SK-N-SH (cell line): ENCODE data around the gene RNF19B. TPM values are rescaled to one million over a fixed set of nuclear protein-coding genes. Genes with fewer than 3 reads are reported as not detected.

Source experiments
- CTCF ChIA-PET: fragments of 300-600, 350-600 bp; formaldehyde crosslinking; extraction: SDS; loops from one replicate; lab custom pipeline; 2021; lab: Yijun Ruan, JAX
- POLR2A ChIA-PET: fragments of 350-600 bp; sonication (Branson Sonifier 250); formaldehyde crosslinking; extraction: SDS; loops from one replicate; lab custom pipeline; 2020; ENCODE audit warnings: antibody characterized with exemption, inconsistent platforms; lab: Yijun Ruan, JAX
- DNase-seq: peaks from one replicate; pipeline ENCODE4 v3.0.0; 2012
- H2AFZ ChIP-seq: fragments of 200-600 bp; sonication (generic); 2 replicates; pipeline ENCODE4 v1.8.1; 2016; ENCODE audit warnings: antibody characterized with exemption, mild to moderate bottlenecking, low read depth
- H3F3A ChIP-seq: fragments of 200-600 bp; sonication (generic); replicated peaks from 2 replicates; pipeline ENCODE3; 2016; ENCODE audit warnings: antibody characterized with exemption, mild to moderate bottlenecking; ENCODE audit not compliant: insufficient read depth
- H3K27ac ChIP-seq, 2 experiments: fragments of 200-500 bp in 1 of 2; fragments of 200-600 bp in 1 of 2; sonication (Bioruptor generic) in 1 of 2; sonication (generic), shearing (Covaris generic) in 1 of 2; 2 replicates each; pipeline versions ENCODE4 v1.5.1 to v1.6.1; 2014 to 2016; ENCODE audit warnings: low read depth in 2 of 2, inconsistent platforms in 1 of 2, low read length in 1 of 2, mild to moderate bottlenecking in 1 of 2, mixed read lengths in 1 of 2
- H3K27me3 ChIP-seq: fragments of 200-600 bp; sonication (generic), shearing (Covaris generic); 2 replicates; pipeline ENCODE4 v1.6.1; 2016; ENCODE audit warnings: mixed run types; ENCODE audit not compliant: insufficient read depth
- H3K36me3 ChIP-seq, 2 experiments: fragments of 200-500 bp in 1 of 2; fragments of 200-600 bp in 1 of 2; sonication (Bioruptor generic) in 1 of 2; sonication (generic) in 1 of 2; replicated peaks in 1 of 2; 2 replicates each; pipeline versions ENCODE3 to v1.5.1; 2014 to 2016; ENCODE audit warnings: low read length in 1 of 2, mild to moderate bottlenecking in 1 of 2; ENCODE audit not compliant: insufficient read depth in 2 of 2, control insufficient read depth in 1 of 2
- H3K4me1 ChIP-seq, 2 experiments: fragments of 200-500 bp in 1 of 2; fragments of 200-600 bp in 1 of 2; sonication (Bioruptor generic) in 1 of 2; sonication (generic), shearing (Covaris generic) in 1 of 2; 2 replicates each; pipeline versions ENCODE4 v1.5.1 to v1.6.1; 2014 to 2016; ENCODE audit warnings: low read depth in 1 of 2, low read length in 1 of 2, mixed run types in 1 of 2; ENCODE audit not compliant: insufficient read depth in 2 of 2, control insufficient read depth in 1 of 2
- H3K4me2 ChIP-seq: fragments of 200-600 bp; sonication (generic), shearing (Covaris generic); 2 replicates; pipeline ENCODE4 v1.6.1; 2017; ENCODE audit warnings: mixed run types
- H3K4me3 ChIP-seq, 2 experiments: fragments of 200-500 bp in 1 of 2; fragments of 200-600 bp in 1 of 2; sonication (Bioruptor generic) in 1 of 2; sonication (generic), shearing (Covaris generic) in 1 of 2; 2 replicates each; pipeline versions ENCODE4 v1.5.1 to v1.8.1; 2014 to 2016; ENCODE audit warnings: low read depth in 2 of 2, inconsistent platforms in 1 of 2, low read length in 1 of 2, mild to moderate bottlenecking in 1 of 2, mixed read lengths in 1 of 2, moderate library complexity in 1 of 2
- H3K79me2 ChIP-seq: fragments of 200-600 bp; sonication (generic); 2 replicates; pipeline ENCODE4 v1.8.1; 2017; ENCODE audit warnings: mild to moderate bottlenecking; ENCODE audit not compliant: insufficient read depth
- H3K9ac ChIP-seq: fragments of 200-600 bp; sonication (generic); 2 replicates; pipeline ENCODE4 v1.6.1; 2017; ENCODE audit warnings: mixed run types
- H3K9me2 ChIP-seq: fragments of 200-600 bp; sonication (generic); 2 replicates; pipeline ENCODE4 v1.6.1; 2017; ENCODE audit warnings: mixed run types
- H3K9me3 ChIP-seq: fragments of 200-600 bp; sonication (generic); 2 replicates; pipeline ENCODE4 v1.6.1; 2017; ENCODE audit warnings: mixed run types, mild to moderate bottlenecking, moderate library complexity
- H4K20me1 ChIP-seq: fragments of 200-600 bp; sonication (generic); 2 replicates; pipeline ENCODE4 v1.6.1; 2017; ENCODE audit warnings: mild to moderate bottlenecking, mixed run types; ENCODE audit not compliant: insufficient read depth
- CHD2 ChIP-seq: fragments of 150-350 bp; IDR thresholded peaks from 2 replicates; pipeline ENCODE4 v1.6.1; 2018; ENCODE audit warnings: low read length; ENCODE audit not compliant: partially characterized antibody
- EZH2phosphoT487 ChIP-seq: fragments of 200-600 bp; sonication (generic); IDR thresholded peaks from 2 replicates; pipeline ENCODE4 v1.6.1; 2017; ENCODE audit warnings: low read depth, mixed run types, mild to moderate bottlenecking, antibody characterized with exemption, moderate library complexity, borderline replicate concordance
- FOSL2 ChIP-seq: IDR thresholded peaks from 2 replicates; pipeline ENCODE4 v1.4.0; 2012; ENCODE audit warnings: low read depth, mild to moderate bottlenecking, moderate library complexity, borderline replicate concordance
- FOXJ3 ChIP-seq: sonication (generic); formaldehyde crosslinking; IDR thresholded peaks from 2 replicates; pipeline ENCODE4 v1.5.1; 2020; ENCODE audit warnings: mild to moderate bottlenecking, missing genetic modification reagents
- GABPA ChIP-seq: IDR thresholded peaks from 2 replicates; pipeline ENCODE4 v1.4.0; 2012; ENCODE audit warnings: low read depth, mild to moderate bottlenecking
- GATA2 ChIP-seq: sonication (generic); formaldehyde crosslinking; IDR thresholded peaks from 2 replicates; pipeline ENCODE4 v1.5.0; 2020; ENCODE audit warnings: mild to moderate bottlenecking, missing genetic modification reagents
- JUND ChIP-seq: IDR thresholded peaks from 2 replicates; pipeline ENCODE4 v1.4.0; 2012
- MAX ChIP-seq: IDR thresholded peaks from 2 replicates; pipeline ENCODE4 v1.4.0; 2012; ENCODE audit warnings: low read depth
- MEF2A ChIP-seq: IDR thresholded peaks from 2 replicates; pipeline ENCODE4 v1.4.0; 2012; ENCODE audit warnings: low read depth, borderline replicate concordance
- MXI1 ChIP-seq: IDR thresholded peaks from 2 replicates; pipeline ENCODE4 v1.6.1; 2012; ENCODE audit warnings: mild to moderate bottlenecking, low read depth, low read length, improper control_type of control experiment
- PBX3 ChIP-seq: IDR thresholded peaks from 2 replicates; pipeline ENCODE4; 2012
- POLR2AphosphoS5 ChIP-seq: IDR thresholded peaks from 2 replicates; pipeline ENCODE4 v1.6.1; 2012; ENCODE audit warnings: low read depth, low read length
- RCOR1 ChIP-seq: fragments of 150-350 bp; IDR thresholded peaks from 2 replicates; pipeline ENCODE4 v1.6.1; 2017; ENCODE audit warnings: antibody characterized with exemption, low read length
- RFX5 ChIP-seq: IDR thresholded peaks from 2 replicates; pipeline ENCODE4 v1.6.1; 2012; ENCODE audit warnings: mild to moderate bottlenecking, improper control_type of control experiment, low read length
- RXRA ChIP-seq: IDR thresholded peaks from 2 replicates; pipeline ENCODE4 v1.4.0; 2012; ENCODE audit warnings: low read depth, mild to moderate bottlenecking, borderline replicate concordance
- SMC3 ChIP-seq: IDR thresholded peaks from 2 replicates; pipeline ENCODE4 v1.6.1; 2012; ENCODE audit warnings: low read depth, low read length, improper control_type of control experiment
- TAF1 ChIP-seq: IDR thresholded peaks from 2 replicates; pipeline ENCODE4 v1.6.1; 2012; ENCODE audit warnings: low read depth, mild to moderate bottlenecking, low read length, moderate library complexity, borderline replicate concordance
- TCF12 ChIP-seq: IDR thresholded peaks from 2 replicates; pipeline ENCODE4 v1.4.0; 2012
- USF1 ChIP-seq: IDR thresholded peaks from 2 replicates; pipeline ENCODE4 v1.4.0; 2012; ENCODE audit warnings: low read depth, borderline replicate concordance
- USF2 ChIP-seq: fragments of 150-350 bp; IDR thresholded peaks from 2 replicates; pipeline ENCODE4 v1.6.1; 2017; ENCODE audit warnings: antibody characterized with exemption, low read length, low read depth, borderline replicate concordance
- WGBS: methylation state at CpG from one replicate; pipeline ENCODE4 v1.1.6; 2017; ENCODE audit warnings: low lambda C conversion rate; 5-methylcytosine and 5-hydroxymethylcytosine counted together
- polyA plus RNA-seq, 3 experiments: library from polyadenylated mRNA; depleted of rRNA; stranded (reverse); fragments of >200 nt; gene quantifications; 2 replicates each; pipeline ENCODE4 v1.2.3, GENCODE V29; 2012

RNF19B gene
- polyA plus RNA-seq, 1 of the 3 experiments (the other 2 are of a cell fraction), result 20.1 TPM

- Histone ChIP-seq H3K9me3 (no peaks in the 10 kb centered on the region), H3K27ac (no peak overlapping the region), H3K9me2 (no peaks in the 10 kb centered on the region), H3K9ac (no peak overlapping the region), H3K4me2 (no peak overlapping the region)
- TF ChIP-seq USF1, result no peak
- no peak for TF ChIP-seq USF2
- no peak for TF ChIP-seq SMC3
- TF ChIP-seq FOXJ3 (CRISPR knock-in tag), result no peak
- TF ChIP-seq EZH2phosphoT487, result no peak
- TF ChIP-seq, all 33 proteins: peak for 0
- no peak for DNase-seq
- no peaks in the 10 kb centered on the region for H3K36me3 ChIP-seq
- no peak overlapping the region for H2AFZ ChIP-seq
- WGBS, result 67% methylated on average over 1 of the region's 1 CpG
- no peak overlapping the region for H3K4me3 ChIP-seq
- peaks cover 0 to 8% of the 10 kb centered on the region in 2 experiments; a peak in 2 of 4 replicates for H3K4me1 ChIP-seq
- no peaks in the 10 kb centered on the region for H3K79me2 ChIP-seq
- peaks cover 5% of the 10 kb centered on the region; the same call in 1 of the 2 replicates for H3K27me3 ChIP-seq
- peaks cover 4% of the 10 kb centered on the region for H3F3A ChIP-seq
- ChIA-PET CTCF (interaction anchor here (0.9 to 9.0 kb wide), 7 partner anchors 9 to 195 kb away, joined by 4 to 46 read pairs (median 13); partner anchors contain the start of gene FNDC5), POLR2A (no interaction called here)
- H4K20me1 ChIP-seq, result 0 out of 2 replicates have a peak, but pooled peaks cover 4% of the 10 kb centered on the region
These were observed 73.4 kb downstream of the RNF19B start for GRCh38 chr1:32891241-32891570.

- no peak overlapping the region for H3K4me3 ChIP-seq
- H3K27ac ChIP-seq, result no peak overlapping the region
- 0 out of 2 replicates have a peak, but pooled peaks cover 4% of the 10 kb centered on the region for H4K20me1 ChIP-seq
- H2AFZ ChIP-seq, result no peak overlapping the region
- no peaks in the 10 kb centered on the region for H3K36me3 ChIP-seq
- peaks cover 5% of the 10 kb centered on the region; the same call in 1 of the 2 replicates for H3K27me3 ChIP-seq
- peak; percentile 14 for DNase-seq
- H3K9me2 ChIP-seq, result no peaks in the 10 kb centered on the region
- ChIA-PET CTCF (interaction anchor here (0.5 to 9.0 kb wide), 9 partner anchors 10 to 196 kb away, joined by 3 to 46 read pairs (median 6); partner anchors contain the start of gene FNDC5), POLR2A (interaction anchor here (0.9 kb wide), 1 partner anchor 40 kb away, joined by 4 read pairs; no protein-coding TSS in a partner anchor)
- no peaks in the 10 kb centered on the region for H3K79me2 ChIP-seq
- no peak overlapping the region for H3K4me2 ChIP-seq
- WGBS, result 82% methylated on average over 5 of the region's 7 CpGs
- H3K9ac ChIP-seq, result no peak overlapping the region
- H3K9me3 ChIP-seq, result no peaks in the 10 kb centered on the region
- peaks cover 0 to 8% of the 10 kb centered on the region in 2 experiments; a peak in 2 of 4 replicates for H3K4me1 ChIP-seq
- peaks cover 4% of the 10 kb centered on the region for H3F3A ChIP-seq
- TF ChIP-seq JUND (no peak), GATA2 (no peak), MEF2A (no peak), POLR2AphosphoS5 (no peak), TAF1 (no peak), RFX5 (no peak), FOSL2 (no peak), TCF12 (no peak), MAX (no peak), MXI1 (no peak), EZH2phosphoT487 (no peak), GABPA (no peak), SMC3 (no peak), RCOR1 (no peak), CHD2 (no peak), USF2 (no peak), RXRA (no peak), FOXJ3 (CRISPR knock-in tag) (no peak), PBX3 (no peak), USF1 (no peak)
These were observed 73.9 kb downstream of the RNF19B start for GRCh38 chr1:32890516-32891240.
